A549 treated with ZK216348 at 1 μM for 4 hours (cell line): ENCODE results near the gene GCDH. TPM values are rescaled to one million over a fixed set of nuclear protein-coding genes. Genes with fewer than 3 reads are reported as not detected.

Experiments used
- total RNA-seq: library from RNA; stranded (reverse); fragments of 200-300 nt; extraction: Qiagen RNA extraction; gene quantifications from 5 replicates; pipeline ENCODE4 v1.2.3, GENCODE V29; 2022; ENCODE audit warnings: low read depth

The GCDH gene
- 7.4 to 10.3 TPM (median 9.3 TPM) in 5 replicates for total RNA-seq

GRCh38 chr19:12890787-12891552 is at the start of gene GCDH:
Gene GCDH, plus strand, starts transcription at chr19:12891160. Its CDS starts 145 bp downstream, at chr19:12891305.

DNA sequence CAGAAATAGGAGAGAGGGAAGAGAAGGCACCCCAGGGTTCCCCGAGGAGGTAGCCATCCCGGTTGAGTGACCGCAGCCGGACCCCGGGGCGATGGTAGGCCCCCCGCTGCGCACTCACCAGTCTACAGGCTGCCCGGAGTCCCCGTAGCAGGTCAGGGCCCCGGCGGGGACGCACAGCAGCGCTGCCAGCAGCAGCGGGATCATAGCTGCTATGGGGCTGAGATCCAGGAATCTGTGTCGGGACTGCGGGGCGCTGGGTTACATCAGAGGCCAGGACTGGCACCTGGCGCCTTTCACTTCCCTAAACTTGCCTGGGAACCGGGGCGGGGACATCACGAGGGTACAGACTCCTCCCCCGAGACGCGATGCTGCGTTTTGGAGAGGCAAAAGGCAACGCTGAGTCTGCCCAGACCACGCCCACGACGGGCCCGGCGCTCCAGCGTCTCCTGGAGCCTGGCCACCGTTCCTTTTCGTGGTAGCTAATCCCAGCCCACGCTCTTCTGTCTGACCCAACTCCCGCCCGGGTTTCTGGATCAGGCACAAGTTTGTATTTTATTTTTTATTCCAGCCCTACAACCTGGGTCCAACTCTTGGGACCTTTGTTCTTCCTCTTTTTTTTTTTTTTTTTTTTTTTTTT is 9.7 kb upstream of the GCDH start, which contains the start of gene DNASE2:
DNASE2 (minus strand) TSS at position 278 of the 637 bp plus-strand sequence; CDS start at position 204, 74 bp downstream.

DNA sequence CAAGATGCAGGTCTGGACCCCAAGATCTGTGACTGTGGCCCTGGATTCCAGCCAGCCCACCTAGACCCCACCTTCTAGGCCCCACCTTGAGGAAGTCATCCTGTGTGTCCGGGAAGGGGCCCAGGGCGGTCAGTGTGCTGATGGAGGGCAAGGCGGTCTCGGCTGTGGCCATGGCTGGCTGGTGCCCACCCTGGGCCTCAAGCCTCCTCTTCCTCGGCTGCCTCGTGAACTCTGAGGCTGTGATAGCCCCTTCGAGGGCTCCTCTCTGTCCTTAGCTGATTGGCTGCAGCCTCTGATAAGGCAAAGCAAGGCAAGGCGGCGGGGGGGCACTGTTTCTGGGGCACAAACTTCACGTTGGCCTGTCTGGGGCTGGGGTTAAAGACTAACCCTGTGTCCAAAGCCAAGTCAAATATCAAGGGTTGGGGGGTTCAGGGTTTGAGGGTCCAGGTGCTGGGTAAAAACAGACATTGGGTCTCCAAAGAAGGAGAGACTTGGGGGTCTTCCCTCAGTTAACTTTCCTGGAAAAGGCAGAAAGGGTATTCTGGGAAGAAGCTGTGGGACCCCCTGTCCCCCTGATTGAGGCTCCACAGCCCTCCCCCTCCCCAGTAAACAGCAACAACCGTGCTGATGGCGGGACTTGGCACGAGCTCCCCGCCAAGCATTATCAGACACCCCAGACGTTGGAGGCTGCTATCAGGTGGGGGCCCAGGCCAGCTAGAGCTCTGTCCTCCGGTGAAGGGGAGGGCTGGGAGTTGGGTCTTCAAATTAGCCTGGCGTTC is 3.8 kb upstream of the GCDH start, which contains the start of gene KLF1:
KLF1 (minus strand) TSS at position 233 of the 779 bp plus-strand sequence; CDS start at position 172, 61 bp downstream.

GRCh38 chr19:12933287-12934072 is 42.5 kb downstream of the GCDH start, which contains the start of gene FARSA:
Gene FARSA, minus strand, starts transcription at chr19:12933711. Its CDS starts 15 bp downstream, at chr19:12933696.

DNA sequence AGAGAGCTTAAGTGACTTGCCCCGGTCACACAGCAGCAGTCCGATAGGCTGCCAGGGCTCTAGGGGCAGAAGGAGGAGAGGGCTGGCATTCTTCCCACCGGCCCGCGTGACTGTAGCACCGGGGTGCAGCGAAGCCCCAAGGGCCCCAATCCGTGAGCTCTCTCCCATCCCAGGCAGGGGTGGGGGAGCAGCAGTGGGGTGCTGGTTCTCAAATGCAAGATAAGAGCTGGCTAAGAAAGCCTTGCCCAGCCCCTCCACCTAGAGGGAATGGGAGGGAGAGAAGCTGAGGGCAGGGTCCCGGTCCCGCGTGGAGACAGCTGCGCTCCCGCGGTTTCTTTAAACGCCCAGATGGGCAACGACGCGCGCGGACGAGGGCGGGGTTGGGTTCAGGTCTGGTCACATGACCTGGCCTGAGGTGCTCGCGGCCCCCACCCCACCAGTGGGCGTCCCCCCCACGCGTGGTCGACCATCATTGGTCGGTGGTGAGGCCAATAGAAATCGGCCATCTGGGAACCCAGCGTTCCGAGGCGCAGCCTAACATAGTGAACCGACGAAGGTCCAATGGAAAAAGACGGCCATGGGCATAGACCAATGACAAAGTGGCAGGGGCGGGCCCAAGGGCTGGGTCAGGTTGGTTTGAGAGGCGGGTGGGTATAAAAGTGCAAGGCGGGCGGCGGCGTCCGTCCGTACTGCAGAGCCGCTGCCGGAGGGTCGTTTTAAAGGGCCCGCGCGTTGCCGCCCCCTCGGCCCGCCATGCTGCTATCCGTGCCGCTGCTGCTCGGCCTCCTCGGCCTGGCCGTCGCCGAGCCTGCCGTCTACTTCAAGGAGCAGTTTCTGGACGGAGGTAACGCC is 47.2 kb downstream of the GCDH start, which contains the start of gene CALR:
CALR (plus strand) TSS at position 683 of the 852 bp plus-strand sequence; CDS start at position 754, 71 bp downstream.

DNA sequence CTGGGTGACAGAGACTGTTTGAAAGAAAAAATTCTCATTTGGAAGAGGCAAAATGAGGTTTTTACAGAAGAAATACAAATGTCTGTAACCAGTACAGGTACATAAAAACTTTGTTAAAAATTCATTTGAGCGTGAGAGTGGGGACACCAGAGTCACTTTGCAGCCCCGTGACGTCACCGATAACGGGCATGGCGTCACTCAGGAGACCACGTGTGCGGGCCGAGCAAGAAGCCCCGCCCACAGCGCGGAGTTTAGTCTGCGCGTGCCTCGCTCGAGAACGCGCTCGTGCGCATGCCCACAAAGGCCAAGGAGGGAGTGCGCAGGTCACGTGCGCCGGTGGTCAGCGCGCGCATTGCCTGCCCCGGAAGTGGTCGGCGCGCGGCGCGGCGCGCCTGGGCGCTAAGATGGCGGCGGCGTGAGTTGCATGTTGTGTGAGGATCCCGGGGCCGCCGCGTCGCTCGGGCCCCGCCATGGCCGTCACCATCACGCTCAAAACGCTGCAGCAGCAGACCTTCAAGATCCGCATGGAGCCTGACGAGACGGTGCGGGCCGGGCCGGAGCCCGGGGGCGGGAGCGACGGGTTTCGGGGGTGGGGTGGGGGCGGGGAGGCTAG is 54.6 kb downstream of the GCDH start, which contains the start of gene RAD23A:
RAD23A (plus strand) TSS at position 384 of the 613 bp plus-strand sequence; CDS start at position 471, 87 bp downstream.

Other genes with a start within 250 kb of the GCDH start
- gene MAN2B1, start 224.4 kb upstream of the GCDH start, total RNA-seq: 12.3 to 25.9 TPM (median 21.0 TPM) in 5 replicates
- gene WDR83, start 224.4 kb upstream of the GCDH start, total RNA-seq: 8.8 to 11.9 TPM (median 11.3 TPM) in 5 replicates
- 29.3 to 58.1 TPM (median 49.9 TPM) in 5 replicates for gene DHPS, start 209.3 kb upstream of the GCDH start, total RNA-seq
- not detected in 5 replicates for gene GNG14, start 203.2 kb upstream of the GCDH start, total RNA-seq
- 7.7 to 13.8 TPM (median 12.2 TPM) in 5 replicates for gene FBXW9, start 194.5 kb upstream of the GCDH start, total RNA-seq
- 24.7 to 40.2 TPM (median 36.9 TPM) in 5 replicates for gene TNPO2, start 167.2 kb upstream of the GCDH start, total RNA-seq
- 146 to 249 TPM (median 219 TPM) in 5 replicates for gene TRIR, start 156.5 kb upstream of the GCDH start, total RNA-seq
- gene GET3, start 153.7 kb upstream of the GCDH start, total RNA-seq: 63.4 to 104 TPM (median 94.9 TPM) in 5 replicates
- 0.47 to 0.85 TPM (median 0.62 TPM) in 5 replicates for gene BEST2, start 139.4 kb upstream of the GCDH start, total RNA-seq
- gene HOOK2, start 115.6 kb upstream of the GCDH start, total RNA-seq: 4.5 to 14.2 TPM (median 11.1 TPM) in 5 replicates
- 77.9 to 186 TPM (median 154 TPM) in 5 replicates for gene JUNB, start 99.7 kb upstream of the GCDH start, total RNA-seq
- gene PRDX2, start 89.4 kb upstream of the GCDH start, total RNA-seq: 0.61 to 1.1 TPM (median 0.78 TPM) in 5 replicates
- 4.8 to 12.3 TPM (median 8.1 TPM) in 5 replicates for gene THSD8, start 89.1 kb upstream of the GCDH start, total RNA-seq
- 26.4 to 47.1 TPM (median 46.2 TPM) in 5 replicates for gene RNASEH2A, start 84.6 kb upstream of the GCDH start, total RNA-seq
- 0.29 to 0.36 TPM in 2 of 5 replicates, not detected in the others for gene RTBDN, start 56.6 kb upstream of the GCDH start, total RNA-seq
- gene MAST1, start 52.6 kb upstream of the GCDH start, total RNA-seq: 0.98 to 2.5 TPM (median 2.5 TPM) in 5 replicates
- 22.6 to 31.7 TPM (median 30.2 TPM) in 5 replicates for gene DNASE2, start 9.7 kb upstream of the GCDH start, total RNA-seq
- not detected in 5 replicates for gene KLF1, start 4.0 kb upstream of the GCDH start, total RNA-seq
- gene SYCE2, start 28.1 kb downstream of the GCDH start, total RNA-seq: 0.29 to 1.0 TPM (median 0.84 TPM) in 4 of 5 replicates, not detected in the other
- gene FARSA, start 42.6 kb downstream of the GCDH start, total RNA-seq: 51.4 to 78.1 TPM (median 75.8 TPM) in 5 replicates
- 489 to 619 TPM (median 537 TPM) in 5 replicates for gene CALR, start 47.4 kb downstream of the GCDH start, total RNA-seq
- gene RAD23A, start 54.7 kb downstream of the GCDH start, total RNA-seq: 62.0 to 88.3 TPM (median 81.0 TPM) in 5 replicates
- 28.1 to 58.3 TPM (median 54.3 TPM) in 5 replicates for gene GADD45GIP1, start 66.1 kb downstream of the GCDH start, total RNA-seq
- 0.08 to 0.19 TPM in 2 of 5 replicates, not detected in the others for gene DAND5, start 78.4 kb downstream of the GCDH start, total RNA-seq
- 2.2 to 4.9 TPM (median 4.5 TPM) in 5 replicates for gene NFIX, start 104.3 kb downstream of the GCDH start, total RNA-seq
- 0.51 to 1.7 TPM (median 0.93 TPM) in 5 replicates for gene LYL1, start 211.7 kb downstream of the GCDH start, total RNA-seq
- gene TRMT1, start 225.6 kb downstream of the GCDH start, total RNA-seq: 33.3 to 44.2 TPM (median 40.1 TPM) in 5 replicates
- 24.2 to 52.0 TPM (median 41.4 TPM) in 5 replicates for gene NACC1, start 227.1 kb downstream of the GCDH start, total RNA-seq